ENCODE measurements around the gene POLD2. TPM values are rescaled to one million over a fixed set of nuclear protein-coding genes. Genes with fewer than 3 reads are reported as not detected.

POLD2 gene
- total RNA-seq, 1 donor = 120 TPM

GRCh38 chr7:44114586-44115310 lies 8.6 kb downstream of the POLD2 start:
- DNase-seq (ENCODE audit: low read depth in 2 of 3, low spot score in 2 of 3) = no peak

DNA sequence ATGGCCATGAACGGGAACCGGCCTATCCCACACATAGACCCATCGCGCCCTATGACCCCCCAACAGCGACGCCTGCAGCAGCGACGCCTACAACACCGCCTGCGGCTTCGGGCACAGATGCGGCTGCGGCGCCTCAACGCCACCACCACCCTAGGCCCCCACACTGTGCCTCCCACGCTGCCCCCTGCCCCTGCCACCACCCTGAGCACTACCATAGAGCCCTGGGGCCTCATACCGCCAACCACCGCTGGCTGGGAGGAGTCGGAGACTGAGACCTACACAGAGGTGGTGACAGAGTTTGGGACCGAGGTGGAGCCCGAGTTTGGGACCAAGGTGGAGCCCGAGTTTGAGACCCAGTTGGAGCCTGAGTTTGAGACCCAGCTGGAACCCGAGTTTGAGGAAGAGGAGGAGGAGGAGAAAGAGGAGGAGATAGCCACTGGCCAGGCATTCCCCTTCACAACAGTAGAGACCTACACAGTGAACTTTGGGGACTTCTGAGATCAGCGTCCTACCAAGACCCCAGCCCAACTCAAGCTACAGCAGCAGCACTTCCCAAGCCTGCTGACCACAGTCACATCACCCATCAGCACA lies 9.5 kb downstream of the POLD2 start:
- no peak for DNase-seq (ENCODE audit: low read depth in 2 of 3, low spot score in 2 of 3)

- DNase-seq (ENCODE audit: low read depth in 2 of 3, low spot score in 2 of 3) = no peak
These were observed 10.2 kb downstream of the POLD2 start for GRCh38 chr7:44112997-44113763.

GRCh38 chr7:44112231-44112996 lies 10.9 kb downstream of the POLD2 start:
- no peak for DNase-seq (ENCODE audit: low read depth in 2 of 3, low spot score in 2 of 3)

GRCh38 chr7:44111761-44112160 lies 11.6 kb downstream of the POLD2 start:
- DNase-seq (ENCODE audit: low read depth in 2 of 3, low spot score in 2 of 3) = no peak

DNA sequence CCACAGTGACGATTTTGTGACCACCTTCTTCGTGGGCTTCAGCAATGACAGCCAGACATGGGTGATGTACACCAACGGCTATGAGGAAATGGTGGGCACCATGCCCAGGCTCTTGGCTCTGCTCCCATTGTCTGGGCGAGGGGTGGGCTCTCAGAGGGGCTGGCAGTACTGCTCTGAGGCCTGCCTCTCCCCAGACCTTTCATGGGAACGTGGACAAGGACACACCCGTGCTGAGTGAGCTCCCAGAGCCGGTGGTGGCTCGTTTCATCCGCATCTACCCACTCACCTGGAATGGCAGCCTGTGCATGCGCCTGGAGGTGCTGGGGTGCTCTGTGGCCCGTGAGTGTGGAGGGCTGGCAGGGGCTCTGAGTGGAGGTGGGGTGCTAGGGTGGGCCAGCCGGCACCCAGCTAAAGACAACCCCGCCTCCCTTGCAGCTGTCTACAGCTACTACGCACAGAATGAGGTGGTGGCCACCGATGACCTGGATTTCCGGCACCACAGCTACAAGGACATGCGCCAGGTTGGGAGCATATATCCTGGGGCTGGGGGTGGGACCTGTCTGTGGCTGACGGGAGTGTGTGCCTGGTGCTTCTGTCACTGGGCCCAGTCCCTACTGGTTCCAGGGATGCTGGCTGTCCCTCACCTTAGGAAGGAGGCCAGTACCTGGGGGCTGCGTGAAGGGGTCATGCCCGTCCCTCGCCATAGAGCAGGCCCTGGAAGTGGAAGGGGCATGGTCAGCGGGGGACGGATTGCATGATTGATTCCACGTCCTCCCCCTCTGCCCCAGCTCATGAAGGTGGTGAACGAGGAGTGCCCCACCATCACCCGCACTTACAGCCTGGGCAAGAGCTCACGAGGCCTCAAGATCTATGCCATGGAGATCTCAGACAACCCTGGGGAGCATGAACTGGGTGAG lies 12.4 kb downstream of the POLD2 start:
- no peak for DNase-seq (ENCODE audit: low read depth in 2 of 3, low spot score in 2 of 3)

- no peak for DNase-seq (ENCODE audit: low read depth in 2 of 3, low spot score in 2 of 3)
These were observed 13.4 kb downstream of the POLD2 start for GRCh38 chr7:44109991-44110390.

DNA sequence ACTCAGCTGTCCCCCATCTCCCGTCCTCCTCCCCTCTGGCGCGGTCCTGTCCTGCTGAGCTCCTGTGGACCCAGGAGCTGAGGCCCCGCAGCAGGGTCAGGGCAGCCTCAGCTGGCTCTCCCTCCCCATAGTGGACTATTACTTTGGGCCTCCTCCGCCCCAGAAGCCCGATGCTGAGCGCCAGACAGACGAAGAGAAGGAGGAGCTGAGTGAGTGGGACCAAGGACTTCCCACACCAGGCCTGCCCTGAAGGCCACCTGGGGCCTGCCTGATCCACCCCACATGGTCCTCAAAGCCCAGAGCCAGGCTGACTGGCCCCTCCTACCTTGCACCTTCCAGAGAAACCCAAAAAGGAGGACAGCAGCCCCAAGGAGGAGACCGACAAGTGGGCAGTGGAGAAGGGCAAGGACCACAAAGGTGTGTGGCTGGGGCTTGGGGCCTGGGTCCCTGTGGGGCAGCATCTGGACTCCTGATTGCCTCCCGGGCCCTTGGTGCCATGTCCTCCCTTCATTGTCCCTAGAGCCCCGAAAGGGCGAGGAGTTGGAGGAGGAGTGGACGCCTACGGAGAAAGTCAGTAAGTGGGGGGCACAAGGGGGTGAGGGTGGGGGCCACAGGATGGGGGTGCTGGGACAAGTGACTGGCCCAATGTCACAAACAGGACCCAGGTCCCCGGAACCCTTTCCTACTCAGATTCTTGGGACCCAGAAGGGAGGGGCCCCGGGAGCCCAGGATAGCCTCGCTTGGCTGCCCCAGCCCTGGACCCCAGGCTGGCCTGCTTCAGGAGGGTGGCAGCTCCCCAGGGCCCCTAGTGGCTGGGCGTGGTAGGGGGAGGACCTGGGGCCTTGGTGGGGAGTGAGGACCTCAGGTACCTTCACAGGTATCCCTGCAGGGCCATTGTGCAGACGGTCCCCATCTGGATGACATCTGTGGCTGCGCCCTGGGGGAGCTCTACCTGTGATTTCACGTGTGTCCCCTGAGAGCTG lies 14.3 kb downstream of the POLD2 start:
- DNase-seq (ENCODE audit: low read depth in 2 of 3, low spot score in 2 of 3) = no peak

- DNase-seq (ENCODE audit: low read depth in 2 of 3, low spot score in 2 of 3) = no peak
These were observed 15.2 kb downstream of the POLD2 start for GRCh38 chr7:44107961-44108767.

DNA sequence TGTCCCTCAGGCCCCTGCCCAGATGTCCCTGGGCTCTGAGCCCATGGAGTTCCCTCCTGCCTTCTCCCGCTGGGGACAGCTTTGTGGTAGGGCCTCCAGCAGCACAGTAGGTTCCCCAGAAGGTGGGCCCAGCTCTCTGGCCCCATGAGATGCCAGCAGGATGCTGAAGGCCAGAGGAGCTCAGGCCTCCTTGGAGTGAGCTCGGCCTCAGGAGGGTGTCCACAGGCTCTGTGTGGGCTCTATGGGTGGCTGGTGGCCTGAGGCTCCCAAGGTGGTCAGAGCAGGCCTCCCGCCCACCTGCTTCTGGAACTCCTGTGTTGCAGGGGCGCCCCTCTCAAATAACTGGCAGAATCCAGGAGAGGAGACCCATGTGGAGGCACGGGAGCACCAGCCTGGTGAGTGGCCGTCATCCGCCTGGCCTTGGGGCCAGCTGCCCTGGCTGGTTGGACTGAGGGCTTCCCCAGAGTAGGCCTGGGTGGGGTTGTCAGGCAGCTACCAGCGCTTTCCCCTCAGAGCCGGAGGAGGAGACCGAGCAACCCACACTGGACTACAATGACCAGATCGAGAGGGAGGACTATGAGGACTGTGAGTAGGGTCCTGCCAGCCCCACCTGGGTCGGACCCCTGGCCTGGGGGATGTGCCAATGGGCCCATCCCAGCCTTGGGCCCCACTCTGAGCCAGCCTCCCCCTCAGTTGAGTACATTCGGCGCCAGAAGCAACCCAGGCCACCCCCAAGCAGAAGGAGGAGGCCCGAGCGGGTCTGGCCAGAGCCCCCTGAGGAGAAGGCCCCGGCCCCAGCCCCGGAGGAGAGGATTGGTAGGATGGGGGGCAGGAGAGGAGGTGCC lies 16.0 kb downstream of the POLD2 start:
- no peak for DNase-seq (ENCODE audit: low read depth in 2 of 3, low spot score in 2 of 3)

- no peak for DNase-seq (ENCODE audit: low read depth in 2 of 3, low spot score in 2 of 3)
These were observed 16.9 kb downstream of the POLD2 start for GRCh38 chr7:44106311-44107065.

- DNase-seq (ENCODE audit: low read depth in 2 of 3, low spot score in 2 of 3) = no peak
These were observed 17.5 kb downstream of the POLD2 start for GRCh38 chr7:44105832-44106231.

DNA sequence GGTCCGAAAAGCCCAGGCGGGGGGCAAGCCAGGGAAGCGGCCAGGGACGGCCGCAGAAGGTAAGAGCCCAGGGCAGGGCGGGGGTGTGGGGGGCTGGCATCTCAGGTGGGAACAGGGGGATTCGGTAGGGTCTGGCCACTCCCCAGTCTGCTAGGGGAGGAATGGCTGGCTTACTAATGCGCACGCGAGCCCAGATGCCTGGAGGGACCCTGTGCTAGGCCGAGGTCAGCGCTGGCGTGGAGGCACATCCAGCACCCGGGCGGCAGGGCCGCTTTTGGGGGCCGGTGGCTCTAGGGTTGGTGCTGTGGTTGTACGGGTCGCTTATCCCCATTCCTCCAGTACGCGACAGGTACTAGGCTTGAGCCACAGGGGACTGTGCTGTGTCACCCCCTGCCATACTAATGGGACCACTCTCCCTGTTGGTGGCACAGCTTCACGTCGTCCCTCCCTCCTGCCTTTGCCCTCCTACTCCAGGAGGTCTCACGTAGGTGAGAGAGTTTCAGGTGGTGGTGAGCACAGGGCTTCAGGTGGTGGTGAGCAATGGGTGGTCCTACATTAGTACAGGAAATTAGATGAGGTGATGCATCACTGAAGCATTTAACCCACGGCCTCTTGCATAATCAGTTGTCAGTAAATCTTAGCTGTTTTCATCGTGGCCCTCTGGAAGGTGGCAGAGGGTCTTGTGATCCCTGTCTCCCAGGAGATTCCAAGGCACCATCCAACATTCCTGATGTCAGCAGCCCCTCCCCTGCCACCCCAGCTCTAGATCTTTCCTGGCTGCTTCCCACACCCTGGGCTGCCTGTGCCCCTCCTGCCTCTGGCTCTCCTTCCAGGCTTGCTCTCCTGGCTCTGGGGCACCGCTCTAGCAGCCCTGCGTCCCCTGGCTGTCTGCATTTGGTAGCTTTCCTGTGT lies 18.2 kb downstream of the POLD2 start:
- DNase-seq (ENCODE audit: low read depth in 2 of 3, low spot score in 2 of 3) = no peak

DNA sequence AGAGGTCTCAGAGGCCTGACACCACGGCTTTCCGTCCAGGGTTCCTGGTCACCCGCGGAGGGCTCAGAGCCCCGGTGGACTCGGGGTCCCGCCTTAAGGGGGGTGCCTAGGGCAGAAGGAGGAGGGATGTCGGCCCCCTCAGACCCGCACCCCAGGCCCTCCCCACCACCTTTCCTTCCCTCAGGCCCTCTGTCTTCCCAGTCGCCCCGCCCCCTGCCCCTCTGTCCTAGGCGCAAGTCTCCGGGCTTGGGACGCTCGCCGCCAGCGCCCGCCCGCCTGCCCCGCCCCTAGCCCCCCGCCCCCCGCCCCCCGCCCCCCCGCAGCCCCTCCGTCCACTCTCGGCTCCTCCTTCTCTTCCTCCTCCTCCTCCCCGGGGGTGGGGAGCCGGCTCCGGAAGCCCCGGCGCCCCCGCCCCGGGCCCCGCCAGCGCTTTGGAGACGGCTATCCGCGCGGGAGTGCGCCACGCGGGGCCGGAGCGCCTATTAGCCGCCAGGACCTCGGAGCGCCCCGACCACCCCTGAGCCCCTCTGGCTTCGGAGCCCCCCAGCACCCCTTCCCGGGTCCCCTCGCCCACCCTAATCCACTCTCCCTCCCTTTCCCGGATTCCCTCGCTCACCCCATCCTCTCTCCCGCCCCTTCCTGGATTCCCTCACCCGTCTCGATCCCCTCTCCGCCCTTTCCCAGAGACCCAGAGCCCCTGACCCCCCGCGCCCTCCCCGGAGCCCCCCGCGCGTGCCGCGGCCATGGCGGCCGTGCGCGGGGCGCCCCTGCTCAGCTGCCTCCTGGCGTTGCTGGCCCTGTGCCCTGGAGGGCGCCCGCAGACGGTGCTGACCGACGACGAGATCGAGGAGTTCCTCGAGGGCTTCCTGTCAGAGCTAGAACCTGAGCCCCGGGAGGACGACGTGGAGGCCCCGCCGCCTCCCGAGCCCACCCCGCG lies 19.2 kb downstream of the POLD2 start, which contains the start of gene AEBP1:
Gene AEBP1 (plus strand): TSS at position 423 of the 937 bp plus-strand sequence. CDS start 321 bp downstream, at position 744.
- DNase-seq (ENCODE audit: low read depth in 2 of 3, low spot score in 2 of 3) = peak in 2 of 3 donors; percentile 48 to 51
